Smooth muscle cell (in vitro differentiated cells): ENCODE data around the gene CCDC110. TPM values are rescaled to one million over a fixed set of nuclear protein-coding genes. Genes with fewer than 3 reads are reported as not detected.

ENCODE experiments used
- DNase-seq: peaks from one replicate; lab custom pipeline; 2025; ENCODE audit not compliant: unreplicated experiment; lab: John Stamatoyannopoulos, UW
- H2AFZ ChIP-seq: fragments of 200-600 bp; sonication (generic); 2 replicates; pipeline ENCODE4 v1.6.0; 2016; ENCODE audit warnings: antibody characterized with exemption, low read depth, mild to moderate bottlenecking
- H3F3A ChIP-seq: fragments of 200-600 bp; sonication (generic); 2 replicates; pipeline ENCODE4 v1.6.0; 2017; ENCODE audit warnings: antibody characterized with exemption, low read depth
- H3K27ac ChIP-seq: fragments of 200-600 bp; sonication (generic); 2 replicates; pipeline ENCODE4 v1.5.1; 2016; ENCODE audit warnings: low read depth, mild to moderate bottlenecking
- H3K27me3 ChIP-seq: fragments of 200-600 bp; sonication (generic); 2 replicates; pipeline ENCODE4 v1.6.1; 2016; ENCODE audit warnings: low read depth, mild to moderate bottlenecking
- H3K36me3 ChIP-seq: fragments of 200-600 bp; sonication (generic); 2 replicates; pipeline ENCODE4 v1.5.1; 2016; ENCODE audit warnings: low read depth
- H3K4me1 ChIP-seq: fragments of 200-600 bp; sonication (generic); 2 replicates; pipeline ENCODE4 v1.5.1; 2016; ENCODE audit warnings: low read depth
- H3K4me2 ChIP-seq: fragments of 200-600 bp; sonication (generic); 2 replicates; pipeline ENCODE4 v1.6.0; 2016; ENCODE audit warnings: mild to moderate bottlenecking
- H3K4me3 ChIP-seq: fragments of 200-600 bp; sonication (generic); 2 replicates; pipeline ENCODE4 v1.5.1; 2016; ENCODE audit warnings: mild to moderate bottlenecking
- H3K79me2 ChIP-seq: fragments of 200-600 bp; sonication (generic); 2 replicates; pipeline ENCODE4 v1.6.0; 2016; ENCODE audit warnings: low read depth, mild to moderate bottlenecking
- H3K9ac ChIP-seq: fragments of 200-600 bp; sonication (generic); 2 replicates; pipeline ENCODE4 v1.6.0; 2016; ENCODE audit warnings: low read depth
- H3K9me3 ChIP-seq: fragments of 200-600 bp; sonication (generic); replicated peaks from 2 replicates; pipeline ENCODE4 v1.5.1; 2016; ENCODE audit warnings: low read depth
- H4K20me1 ChIP-seq: fragments of 200-600 bp; sonication (generic); 2 replicates; pipeline ENCODE4 v1.6.0; 2016; ENCODE audit warnings: low read depth
- CTCF ChIP-seq: fragments of 200-600 bp; sonication (generic); IDR thresholded peaks from 2 replicates; pipeline ENCODE4 v1.5.1; 2017; ENCODE audit warnings: borderline replicate concordance, mild to moderate bottlenecking, antibody characterized with exemption; ENCODE audit not compliant: insufficient read depth, poor library complexity, severe bottlenecking
- WGBS: methylation state at CpG from one replicate; pipeline ENCODE4 v1.1.7; 2016; ENCODE audit warnings: low lambda C conversion rate; 5-methylcytosine and 5-hydroxymethylcytosine counted together
- polyA plus RNA-seq: library from polyadenylated mRNA; unstranded; fragments of >200 nt; fragmentation: Nextera tagmentation; extraction: Ambion mirVana; gene quantifications from 2 replicates; pipeline ENCODE4 v1.2.1, GENCODE V29; 2016
- total RNA-seq: library from RNA; depleted of rRNA; stranded (reverse); fragments of >200 nt; gene quantifications from 2 replicates; pipeline ENCODE4 v1.2.3, GENCODE V29; 2014

Gene CCDC110
- total and polyA plus RNA-seq, 2 experiments from 2014 or later, result 2.3 to 2.5 TPM

- Histone ChIP-seq H3K4me3 (no peak overlapping the region), H3K27ac (no peak overlapping the region), H3F3A (no peaks in the 10 kb centered on the region), H3K36me3 (no peaks in the 10 kb centered on the region), H3K9me3 (no peaks in the 10 kb centered on the region), H2AFZ (no peak overlapping the region), H3K4me1 (no peaks in the 10 kb centered on the region), H3K27me3 (no peaks in the 10 kb centered on the region), H4K20me1 (no peaks in the 10 kb centered on the region), H3K79me2 (no peaks in the 10 kb centered on the region), H3K9ac (no peak overlapping the region), H3K4me2 (no peak overlapping the region)
- no peak for TF ChIP-seq CTCF
- 89% methylated on average over 2 of the region's 2 CpGs for WGBS
- no peak for DNase-seq
Observed at GRCh38 chr4:185445209-185445608, 26.3 kb downstream of the CCDC110 start.

- H4K20me1 ChIP-seq, result no peaks in the 10 kb centered on the region
- TF ChIP-seq CTCF, result no peak
- no peak overlapping the region for H3K4me2 ChIP-seq
- H3K9me3 ChIP-seq, result no peaks in the 10 kb centered on the region
- no peak overlapping the region for H3K9ac ChIP-seq
- H3K79me2 ChIP-seq, result no peaks in the 10 kb centered on the region
- no peaks in the 10 kb centered on the region for H3F3A ChIP-seq
- H3K27me3 ChIP-seq, result no peaks in the 10 kb centered on the region
- 88% methylated on average over 2 of the region's 2 CpGs for WGBS
- H3K27ac ChIP-seq, result no peak overlapping the region
- H3K4me3 ChIP-seq, result no peak overlapping the region
- no peaks in the 10 kb centered on the region for H3K4me1 ChIP-seq
- H3K36me3 ChIP-seq, result no peaks in the 10 kb centered on the region
- H2AFZ ChIP-seq, result no peak overlapping the region
- no peak for DNase-seq
Observed at GRCh38 chr4:185441479-185441878, 30.1 kb downstream of the CCDC110 start.

GRCh38 chr4:185437809-185438208 is 33.7 kb downstream of the CCDC110 start:
- Histone ChIP-seq H3F3A (no peaks in the 10 kb centered on the region), H3K9ac (no peak overlapping the region), H3K27me3 (no peaks in the 10 kb centered on the region), H3K27ac (no peak overlapping the region), H3K4me1 (no peaks in the 10 kb centered on the region), H4K20me1 (no peaks in the 10 kb centered on the region), H3K79me2 (no peaks in the 10 kb centered on the region), H3K4me2 (no peak overlapping the region), H2AFZ (no peak overlapping the region), H3K36me3 (no peaks in the 10 kb centered on the region), H3K4me3 (no peak overlapping the region), H3K9me3 (no peaks in the 10 kb centered on the region)
- no peak for DNase-seq
- TF ChIP-seq CTCF, result no peak

GRCh38 chr4:185435466-185435865 is 36.1 kb downstream of the CCDC110 start:
- no peak for TF ChIP-seq CTCF
- no peak overlapping the region for H3K4me2 ChIP-seq

More at GRCh38 chr4:185435466-185435865, 36.1 kb downstream of the CCDC110 start:
- Histone ChIP-seq H3K27ac (no peak overlapping the region), H2AFZ (no peak overlapping the region), H3K36me3 (no peaks in the 10 kb centered on the region), H3K4me1 (no peaks in the 10 kb centered on the region), H3F3A (no peaks in the 10 kb centered on the region), H4K20me1 (no peaks in the 10 kb centered on the region), H3K9me3 (no peaks in the 10 kb centered on the region), H3K27me3 (no peaks in the 10 kb centered on the region), H3K79me2 (no peaks in the 10 kb centered on the region), H3K4me3 (no peak overlapping the region), H3K9ac (no peak overlapping the region)
- no peak for DNase-seq
